Subcutaneous preadipocyte (primary cell): ENCODE measurements around the gene CARD11. TPM values are rescaled to one million over a fixed set of nuclear protein-coding genes. Genes with fewer than 3 reads are reported as not detected.

Experiments
- total RNA-seq: library from RNA; depleted of rRNA; stranded (reverse); fragments of >200 nt; gene quantifications from 2 replicates; pipeline ENCODE4 v1.2.3, GENCODE V29; 2012

The CARD11 gene
- 0.20 TPM in 1 of 2 replicates, not detected in the other for total RNA-seq

DNA sequence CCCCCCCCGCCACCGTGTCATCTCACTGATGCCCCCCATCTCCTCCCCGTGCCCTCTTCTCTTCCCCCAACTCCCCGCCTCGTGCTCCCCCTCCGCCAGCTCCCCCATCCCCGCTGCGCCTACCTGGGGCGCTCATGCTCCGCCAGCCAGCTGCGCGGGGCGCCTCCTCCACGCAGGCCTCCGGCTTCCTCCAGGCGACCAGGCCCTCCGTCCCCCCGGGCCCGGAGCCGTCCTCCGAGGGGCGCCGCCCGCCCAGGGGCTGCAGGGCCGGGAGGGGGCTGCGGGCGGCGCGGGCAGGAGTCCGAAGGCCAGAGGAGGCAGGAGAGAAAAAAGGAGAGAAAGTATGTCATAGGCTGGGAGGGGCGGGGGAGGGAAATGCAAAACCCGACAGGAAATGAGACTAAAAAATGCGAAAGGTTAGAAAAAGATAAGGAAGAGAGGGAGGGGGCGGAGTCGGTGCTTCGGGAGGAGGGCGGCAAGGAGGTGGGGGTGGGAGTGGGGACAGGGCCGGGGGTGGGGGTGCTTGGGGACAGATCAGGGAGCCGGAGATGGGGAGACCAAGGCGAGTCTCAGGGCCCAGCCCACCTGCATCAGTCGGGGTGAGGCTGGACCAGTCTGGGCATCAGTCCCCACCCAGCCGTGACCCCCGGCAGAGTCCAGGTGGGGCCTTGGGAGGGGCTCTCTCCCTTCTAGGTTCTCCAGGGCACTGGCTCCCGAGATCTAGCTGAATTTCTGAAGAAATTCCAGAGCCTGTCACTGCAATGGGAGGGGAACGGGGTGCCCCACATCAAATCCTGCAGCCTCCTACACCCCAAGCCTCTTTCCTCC, at the start of gene CARD11:
TSS of gene CARD11 (minus strand) at position 324 of the 828 bp plus-strand sequence. CDS start 85,361 bp downstream, outside the sequence.

Other genes with a start within 250 kb of the CARD11 start
- gene GNA12, start 199.6 kb downstream of the CARD11 start, total RNA-seq, result 27.6 and 35.8 TPM in 2 replicates